Keratinocyte (primary cell): ENCODE data around the gene LZTR1.

Source experiments
- CTCF ChIP-seq, 3 experiments: IDR thresholded peaks in 1 of 3; conservative IDR thresholded peaks in 1 of 3; optimal IDR thresholded peaks in 1 of 3; 2 replicates in 2 of 3; 3 replicates in 1 of 3; pipeline versions ENCODE3 to v1.5.1; 2011; ENCODE audit warnings: low read length in 3 of 3, mild to moderate bottlenecking in 3 of 3, moderate library complexity in 2 of 3, control low read depth in 1 of 3, inconsistent platforms in 1 of 3; ENCODE audit not compliant: insufficient read depth in 2 of 3; ENCODE audit errors: extremely low read depth in 1 of 3
- EZH2 ChIP-seq: IDR thresholded peaks from one replicate; pipeline ENCODE4 v1.6.1; 2012; ENCODE audit warnings: inconsistent platforms, mild to moderate bottlenecking, low read length, moderate library complexity

- TF ChIP-seq CTCF (optimal IDR thresholded peaks at IDR 0.05 in 1 of 3, IDR thresholded peaks at IDR 0.05 in 1 of 3, conservative IDR thresholded peaks at IDR 0.05 in 1 of 3; ENCODE audit: extremely low read depth in 1 of 3, insufficient read depth in 2 of 3, low read length in 3 of 3), result no peak
- no peak for TF ChIP-seq EZH2
Observed at GRCh38 chr22:20945578-20945934, 36.5 kb upstream of the LZTR1 start.
